K562 (cell line): ENCODE results near the gene SMC4. TPM values are rescaled to one million over a fixed set of nuclear protein-coding genes. Genes with fewer than 3 reads are reported as not detected.
A peak's percentile ranks its signal among the peaks of the same experiment; 100 is the strongest.

ENCODE experiments used
- ATAC-seq: fragments of 200-7000 bp; cut with Tn5 transposase; 3 replicates; pipeline ENCODE4 v1.9.1; 2020; ENCODE audit warnings: moderate library complexity
- BruUV-seq: library from RNA; stranded (reverse); fragments of 400-500 nt; replicated peaks from 2 replicates; lab custom pipeline; 2021; lab: Mats Ljungman, UMichigan
- CTCF ChIA-PET: fragments of 300-600 bp; formaldehyde crosslinking; extraction: SDS; loops from one replicate; lab custom pipeline; 2021; ENCODE audit warnings: low intra/inter-chr PET ratio; lab: Yijun Ruan, JAX
- POLR2A ChIA-PET: fragments of 300-600, 350-650 bp; sonication (Branson Sonifier 250); formaldehyde crosslinking; extraction: SDS; loops from one replicate; lab custom pipeline; 2021; ENCODE audit warnings: antibody characterized with exemption, inconsistent platforms; lab: Yijun Ruan, JAX
- DNase-seq, 4 experiments: peaks; one replicate each; pipeline versions ENCODE4 v3.0.0 to v3.0.0-alpha.2; 2011 to 2018; ENCODE audit warnings: low spot score in 3 of 4, mixed read lengths in 3 of 4; ENCODE audit errors: extremely low read depth in 1 of 4
- FAIRE-seq: peaks from 2 replicates; lab custom pipeline; 2011; peaks lifted over from hg19 to GRCh38; lab: Jason Lieb, UNC
- H2AFZ ChIP-seq: 2 replicates; pipeline ENCODE4 v1.6.0; 2011; ENCODE audit warnings: low read depth, low read length, control low read depth, inconsistent platforms
- H3K27ac ChIP-seq: fragments of 200-600 bp; 3 replicates; pipeline ENCODE4 v1.8.0; 2011; ENCODE audit warnings: low read depth, mild to moderate bottlenecking, control low read depth, inconsistent platforms, low read length, moderate library complexity, mixed read lengths; ENCODE audit errors: extremely low read depth
- H3K27me3 ChIP-seq, 2 experiments: fragments of 300-600 bp in 1 of 2; 2 replicates in 1 of 2; 3 replicates in 1 of 2; pipeline versions ENCODE4 v1.6.0 to v1.8.0; 2011; ENCODE audit warnings: inconsistent platforms in 2 of 2, low read length in 2 of 2, mild to moderate bottlenecking in 1 of 2, mixed read lengths in 1 of 2, moderate library complexity in 1 of 2; ENCODE audit not compliant: control insufficient read depth in 2 of 2, insufficient read depth in 2 of 2
- H3K36me3 ChIP-seq: fragments of 300-600 bp; 3 replicates; pipeline ENCODE4 v1.8.0; 2011; ENCODE audit warnings: mild to moderate bottlenecking, low read length, inconsistent platforms; ENCODE audit not compliant: control insufficient read depth, insufficient read depth
- H3K4me1 ChIP-seq, 2 experiments: fragments of 200-600 bp in 1 of 2; replicated peaks in 1 of 2; 2 replicates in 1 of 2; 3 replicates in 1 of 2; pipeline versions ENCODE4 v1.5.1 to v1.8.0; 2011; ENCODE audit warnings: inconsistent platforms in 2 of 2, low read length in 2 of 2, mild to moderate bottlenecking in 1 of 2, mixed read lengths in 1 of 2, moderate library complexity in 1 of 2; ENCODE audit not compliant: control insufficient read depth in 2 of 2, insufficient read depth in 2 of 2
- H3K4me2 ChIP-seq: 2 replicates; pipeline ENCODE4 v1.6.1; 2011; ENCODE audit warnings: low read length, control low read depth, inconsistent platforms, mixed read lengths; ENCODE audit not compliant: insufficient read depth
- H3K4me3 ChIP-seq: fragments of 200-600 bp; sonication (generic), shearing (Covaris generic); 2 replicates; pipeline ENCODE4 v1.5.1; 2016; ENCODE audit warnings: control low read depth, inconsistent platforms
- H3K79me2 ChIP-seq: fragments of 200-600 bp; 3 replicates; pipeline ENCODE4 v1.8.0; 2011; ENCODE audit warnings: low read length, inconsistent platforms; ENCODE audit not compliant: control insufficient read depth, insufficient read depth
- H3K9ac ChIP-seq, 2 experiments: 2 replicates each; pipeline versions ENCODE4 v1.6.0 to v1.6.1; 2011; ENCODE audit warnings: low read depth in 2 of 2, low read length in 2 of 2, control low read depth in 1 of 2, inconsistent platforms in 1 of 2, mild to moderate bottlenecking in 1 of 2, mixed read lengths in 1 of 2; ENCODE audit not compliant: insufficient read depth in 1 of 2
- H3K9me1 ChIP-seq: one replicate; pipeline ENCODE4 v1.6.0; 2011; ENCODE audit warnings: inconsistent platforms, mild to moderate bottlenecking, low read length, moderate library complexity; ENCODE audit not compliant: control insufficient read depth, insufficient read depth
- H3K9me3 ChIP-seq: replicated peaks from 2 replicates; pipeline ENCODE4 v1.5.1; 2011; ENCODE audit warnings: low read depth, low read length, inconsistent platforms; ENCODE audit not compliant: control insufficient read depth, insufficient read depth
- H4K20me1 ChIP-seq: replicated peaks from 2 replicates; pipeline ENCODE4 v1.6.1; 2011; ENCODE audit warnings: low read length, inconsistent platforms, mixed read lengths; ENCODE audit not compliant: control insufficient read depth, insufficient read depth
- SMARCA4 ChIP-seq: fragments of 450-650 bp; IDR thresholded peaks from 2 replicates; pipeline ENCODE4 v1.6.1; 2016
- ZNF347 ChIP-seq: fragments of 450-650 bp; formaldehyde crosslinking; IDR thresholded peaks from 2 replicates; pipeline ENCODE4 v1.4.0; 2020; ENCODE audit warnings: low read depth, mild to moderate bottlenecking, moderate library complexity
- ZNF395 ChIP-seq: fragments of 200-800 bp; sonication (Bioruptor generic); IDR thresholded peaks from 2 replicates; pipeline ENCODE4 v1.6.1; 2017; ENCODE audit warnings: missing genetic modification characterization, missing compliant biosample characterization
- ZNF449 ChIP-seq: fragments of 250-450 bp; sonication (Bioruptor Pico); IDR thresholded peaks from 2 replicates; pipeline ENCODE4 v1.8.0; 2022; ENCODE audit warnings: moderate library complexity, mild to moderate bottlenecking, inconsistent platforms
- WGBS: fragments of 100-300 bp; shearing (Covaris generic); methylation state at CpG from one replicate; pipeline ENCODE4 v1.1.6; 2016; ENCODE audit warnings: low coverage, mixed read lengths; ENCODE audit not compliant: insufficient coverage; ENCODE audit errors: missing lambda C conversion rate; 5-methylcytosine and 5-hydroxymethylcytosine counted together
- in situ Hi-C: fragments of 300-500 bp; cut with MboI; formaldehyde crosslinking; loops from 4 replicates; pipeline ENCODE4 v1.15.0; 2018; ENCODE audit warnings: inconsistent platforms, mixed read lengths
- intact Hi-C: fragments of 100-400 bp; cut with micrococcal nuclease; formaldehyde crosslinking; loops from 2 replicates; pipeline ENCODE4 v1.14.2; 2022
- polyA plus RNA-seq, 8 experiments: library from polyadenylated mRNA; depleted of rRNA in 4 of 8; stranded (reverse) in 5 of 8; unstranded in 3 of 8; fragments of >200 nt; fragmentation: Nextera tagmentation in 2 of 8; fragmentation: Illumina TruSeq in 1 of 8; extraction: Ambion mirVana in 2 of 8; extraction: Trizol in 1 of 8; gene quantifications; 2 replicates each; pipeline versions ENCODE4 v1.2.1 to v1.2.3, GENCODE V29; 2011 to 2014; ENCODE audit warnings: inconsistent platforms in 1 of 8, missing spikeins in 1 of 8
- total RNA-seq, 7 experiments: library from RNA; depleted of rRNA in 6 of 7; stranded (reverse); fragments of >200 nt in 6 of 7; fragmentation: Illumina TruSeq in 2 of 7; extraction: Trizol in 2 of 7; gene quantifications; 2 replicates each; pipeline versions ENCODE4 v1.2.1 to v1.2.3, GENCODE V29; 2011 to 2021; ENCODE audit warnings: low replicate concordance in 1 of 7
- TF ChIP-seq, protein P1 (sequence below), 2 experiments: IDR thresholded peaks; 2 replicates each; pipeline ENCODE4 v1.6.1; 2011; ENCODE audit warnings: borderline replicate concordance in 1 of 2, control low read depth in 1 of 2, low read depth in 1 of 2, low read length in 1 of 2, mild to moderate bottlenecking in 1 of 2, mixed read lengths in 1 of 2, moderate library complexity in 1 of 2; ENCODE audit not compliant: insufficient read depth in 1 of 2, insufficient read length in 1 of 2, poor library complexity in 1 of 2, severe bottlenecking in 1 of 2; ENCODE audit errors: extremely low read depth in 1 of 2
- TF ChIP-seq, protein P2 (sequence below): sonication (generic); formaldehyde crosslinking; IDR thresholded peaks from 2 replicates; pipeline ENCODE4 v1.5.0; 2020; ENCODE audit warnings: missing genetic modification reagents

SMC4 gene
- total and polyA plus RNA-seq, 9 of the 15 experiments (the other 6 are each of a cell fraction or from before 2014, with no cell fraction given) = 87.9 to 347 (median 176) TPM

- intact Hi-C loops = no loop called here
- Histone ChIP-seq H3K27ac (peak overlapping the region; percentile 35), H3K4me1 (peaks cover 11 to 15% of the 10 kb centered on the region in 2 experiments; a peak in 4 of 5 replicates), H3K4me3 (no peak overlapping the region), H4K20me1 (no peaks in the 10 kb centered on the region), H3K36me3 (peaks cover 65% of the 10 kb centered on the region), H3K9me3 (no peaks in the 10 kb centered on the region), H2AFZ (no peak overlapping the region), H3K9me1 (no peaks in the 10 kb centered on the region), H3K4me2 (no peak overlapping the region), H3K9ac (no peak overlapping the region), H3K27me3 (no peaks in the 10 kb centered on the region), H3K79me2 (peaks cover 100% of the 10 kb centered on the region)
- FAIRE-seq (peak; percentile 55), DNase-seq (peak; percentile 44 to 76 (median 56)), ATAC-seq (peak; percentile 69)
- WGBS = 23% methylated on average over 1 of the region's 1 CpG
- in situ Hi-C loops = no loop called here
- ChIA-PET POLR2A (interaction anchor here (1.5 to 2.1 kb wide), 2 partner anchors 9 to 35 kb away, joined by 5 to 6 read pairs; no protein-coding TSS in a partner anchor), CTCF (no interaction called here)
- no TSS peak for BruUV-seq
- TF ChIP-seq ZNF395 (no peak), SMARCA4 (no peak), ZNF347 (CRISPR knock-in tag) (no peak), ZNF449 (CRISPR knock-in tag) (no peak)
- TF ChIP-seq, protein P1, sequence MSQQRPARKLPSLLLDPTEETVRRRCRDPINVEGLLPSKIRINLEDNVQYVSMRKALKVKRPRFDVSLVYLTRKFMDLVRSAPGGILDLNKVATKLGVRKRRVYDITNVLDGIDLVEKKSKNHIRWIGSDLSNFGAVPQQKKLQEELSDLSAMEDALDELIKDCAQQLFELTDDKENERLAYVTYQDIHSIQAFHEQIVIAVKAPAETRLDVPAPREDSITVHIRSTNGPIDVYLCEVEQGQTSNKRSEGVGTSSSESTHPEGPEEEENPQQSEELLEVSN (IDR thresholded peaks at IDR 0.05; ENCODE audit: borderline replicate concordance in 1 of 2, extremely low read depth in 1 of 2, insufficient read depth in 1 of 2, insufficient read length in 1 of 2, low read depth in 1 of 2, low read length in 1 of 2, poor library complexity in 1 of 2, severe bottlenecking in 1 of 2) = peak in 1 of 2 experiments; percentile 36
- TF ChIP-seq, protein P2, sequence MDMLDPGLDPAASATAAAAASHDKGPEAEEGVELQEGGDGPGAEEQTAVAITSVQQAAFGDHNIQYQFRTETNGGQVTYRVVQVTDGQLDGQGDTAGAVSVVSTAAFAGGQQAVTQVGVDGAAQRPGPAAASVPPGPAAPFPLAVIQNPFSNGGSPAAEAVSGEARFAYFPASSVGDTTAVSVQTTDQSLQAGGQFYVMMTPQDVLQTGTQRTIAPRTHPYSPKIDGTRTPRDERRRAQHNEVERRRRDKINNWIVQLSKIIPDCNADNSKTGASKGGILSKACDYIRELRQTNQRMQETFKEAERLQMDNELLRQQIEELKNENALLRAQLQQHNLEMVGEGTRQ (CRISPR knock-in tag) = peak; percentile 89
These were observed 45.0 kb downstream of the SMC4 start for GRCh38 chr3:160444411-160444810.
